Mucosa of stomach (tissue), 1 donor: Measurements from ENCODE around the gene ZBTB26.

ENCODE experiments used
- H3K27me3 ChIP-seq: one replicate; pipeline ENCODE4 v1.7.0; 2013; ENCODE audit warnings: mild to moderate bottlenecking, low read length; ENCODE audit not compliant: control insufficient read depth, insufficient read depth
- H3K36me3 ChIP-seq: one replicate; pipeline ENCODE4 v1.7.0; 2013; ENCODE audit warnings: low read length; ENCODE audit not compliant: control insufficient read depth, insufficient read depth
- H3K4me1 ChIP-seq: one replicate; pipeline ENCODE4 v1.7.0; 2013; ENCODE audit warnings: mild to moderate bottlenecking, low read length; ENCODE audit not compliant: control insufficient read depth, insufficient read depth
- H3K4me3 ChIP-seq: one replicate; pipeline ENCODE4 v1.7.0; 2013; ENCODE audit warnings: low read length
- H3K9ac ChIP-seq: one replicate; pipeline ENCODE4 v1.7.0; 2013; ENCODE audit warnings: mild to moderate bottlenecking, low read length, moderate library complexity
- H3K9me3 ChIP-seq: one replicate; pipeline ENCODE4 v1.7.0; 2013; ENCODE audit warnings: mild to moderate bottlenecking, low read length, moderate library complexity; ENCODE audit not compliant: control insufficient read depth
- donor health status: Pancreatic carcinoma.

Gene ZBTB26

GRCh38 chr9:122944960-122945888 lies 13.9 kb upstream of the ZBTB26 start:
- Histone ChIP-seq H3K36me3 (no peaks in the 10 kb centered on the region), H3K4me3 (no peak overlapping the region), H3K27me3 (no peaks in the 10 kb centered on the region), H3K4me1 (peaks cover 34% of the 10 kb centered on the region), H3K9ac (no peak overlapping the region), H3K9me3 (no peaks in the 10 kb centered on the region)

- Histone ChIP-seq H3K9me3 (no peaks in the 10 kb centered on the region), H3K4me3 (peak overlapping the region; percentile 94), H3K9ac (peak overlapping the region; percentile 93), H3K27me3 (no peaks in the 10 kb centered on the region), H3K36me3 (no peaks in the 10 kb centered on the region), H3K4me1 (peaks cover 29% of the 10 kb centered on the region)
Observed at GRCh38 chr9:122941582-122942234, 10.4 kb upstream of the ZBTB26 start.

GRCh38 chr9:122940749-122941581 lies 9.7 kb upstream of the ZBTB26 start, which contains the start of gene RABGAP1:
RABGAP1 (plus strand) TSS chr9:122941020; CDS start chr9:122957060, 16,040 bp downstream.
- H3K36me3 ChIP-seq: no peaks in the 10 kb centered on the region
- H3K4me3 ChIP-seq: peak within 1 kb of the TSS; percentile 94
- peaks cover 27% of the 10 kb centered on the region for H3K4me1 ChIP-seq
- no peaks in the 10 kb centered on the region for H3K9me3 ChIP-seq
- H3K27me3 ChIP-seq: no peaks in the 10 kb centered on the region
- peak within 1 kb of the TSS; percentile 93 for H3K9ac ChIP-seq

GRCh38 chr9:122940454-122940748 lies 9.1 kb upstream of the ZBTB26 start:
- Histone ChIP-seq H3K4me3 (no peak overlapping the region), H3K4me1 (peaks cover 22% of the 10 kb centered on the region), H3K36me3 (no peaks in the 10 kb centered on the region), H3K9ac (peak overlapping the region; percentile 52), H3K9me3 (no peaks in the 10 kb centered on the region), H3K27me3 (no peaks in the 10 kb centered on the region)

GRCh38 chr9:122939601-122940000 lies 8.3 kb upstream of the ZBTB26 start:
- Histone ChIP-seq H3K27me3 (no peaks in the 10 kb centered on the region), H3K4me3 (no peak overlapping the region), H3K9ac (no peak overlapping the region), H3K4me1 (peaks cover 16% of the 10 kb centered on the region), H3K36me3 (no peaks in the 10 kb centered on the region), H3K9me3 (no peaks in the 10 kb centered on the region)

GRCh38 chr9:122936883-122937282 lies 5.6 kb upstream of the ZBTB26 start:
- no peaks in the 10 kb centered on the region for H3K27me3 ChIP-seq
- no peaks in the 10 kb centered on the region for H3K36me3 ChIP-seq
- H3K9ac ChIP-seq: no peak overlapping the region
- peaks cover 18% of the 10 kb centered on the region for H3K4me1 ChIP-seq
- H3K4me3 ChIP-seq: no peak overlapping the region
- H3K9me3 ChIP-seq: no peaks in the 10 kb centered on the region

- Histone ChIP-seq H3K4me3 (no peak overlapping the region), H3K4me1 (peaks cover 16% of the 10 kb centered on the region), H3K27me3 (no peaks in the 10 kb centered on the region), H3K9me3 (no peaks in the 10 kb centered on the region), H3K9ac (no peak overlapping the region), H3K36me3 (no peaks in the 10 kb centered on the region)
Observed at GRCh38 chr9:122936464-122936863, 5.2 kb upstream of the ZBTB26 start.

- Histone ChIP-seq H3K4me3 (peak overlapping the region; percentile 81), H3K4me1 (peaks cover 15% of the 10 kb centered on the region), H3K9ac (peak overlapping the region; percentile 98)
Observed at GRCh38 chr9:122930541-122931225, 629 bp downstream of the ZBTB26 start.

GRCh38 chr9:122929796-122930354 lies 1.4 kb downstream of the ZBTB26 start:
- H3K4me3 ChIP-seq: no peak overlapping the region
- no peak overlapping the region for H3K9ac ChIP-seq

More at GRCh38 chr9:122930541-122931225, 629 bp downstream of the ZBTB26 start:
- Histone ChIP-seq H3K36me3 (no peaks in the 10 kb centered on the region), H3K9me3 (no peaks in the 10 kb centered on the region), H3K27me3 (no peaks in the 10 kb centered on the region)

GRCh38 chr9:122923947-122924346 lies 7.4 kb downstream of the ZBTB26 start:
- Histone ChIP-seq H3K4me1 (no peaks in the 10 kb centered on the region), H3K9me3 (no peaks in the 10 kb centered on the region), H3K36me3 (no peaks in the 10 kb centered on the region), H3K27me3 (no peaks in the 10 kb centered on the region), H3K9ac (no peak overlapping the region), H3K4me3 (no peak overlapping the region)

More at GRCh38 chr9:122929796-122930354, 1.4 kb downstream of the ZBTB26 start:
- Histone ChIP-seq H3K27me3 (no peaks in the 10 kb centered on the region), H3K9me3 (no peaks in the 10 kb centered on the region), H3K4me1 (peaks cover 15% of the 10 kb centered on the region), H3K36me3 (no peaks in the 10 kb centered on the region)

- Histone ChIP-seq H3K9ac (no peak overlapping the region), H3K27me3 (no peaks in the 10 kb centered on the region), H3K4me3 (no peak overlapping the region), H3K9me3 (no peaks in the 10 kb centered on the region), H3K4me1 (no peaks in the 10 kb centered on the region), H3K36me3 (no peaks in the 10 kb centered on the region)
Observed at GRCh38 chr9:122922713-122923112, 8.6 kb downstream of the ZBTB26 start.
